Raji (cell line): ENCODE measurements around the gene ZNF576.

Source experiments
- POLR2A ChIP-seq: IDR thresholded peaks from 2 replicates; pipeline ENCODE4 v1.6.1; 2011; ENCODE audit warnings: low read depth, low read length, control low read depth; ENCODE audit not compliant: insufficient read depth

ZNF576 gene

DNA sequence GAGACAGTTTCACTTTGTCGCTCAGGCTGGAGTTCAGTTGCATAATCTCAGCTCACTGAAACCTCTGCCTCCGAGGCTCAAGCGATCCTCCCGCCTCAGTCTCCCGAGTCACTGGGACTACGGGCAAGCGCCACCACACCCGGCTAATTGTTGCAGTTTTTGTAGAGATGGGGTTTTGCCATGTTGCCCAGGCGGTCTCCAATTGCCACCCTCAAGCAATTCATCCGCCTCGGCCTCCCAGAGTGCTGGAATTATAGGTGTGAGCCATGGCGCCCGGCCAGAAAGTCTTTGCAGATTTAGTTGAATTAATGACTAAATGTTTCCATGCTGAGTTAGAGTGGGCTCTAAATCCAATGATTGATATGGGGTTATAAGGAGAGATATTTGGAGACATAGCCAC, 47.8 kb downstream of the ZNF576 start:
- no peak for TF ChIP-seq POLR2A

GRCh38 chr19:43648633-43649032, 52.2 kb downstream of the ZNF576 start:
- TF ChIP-seq POLR2A = no peak

DNA sequence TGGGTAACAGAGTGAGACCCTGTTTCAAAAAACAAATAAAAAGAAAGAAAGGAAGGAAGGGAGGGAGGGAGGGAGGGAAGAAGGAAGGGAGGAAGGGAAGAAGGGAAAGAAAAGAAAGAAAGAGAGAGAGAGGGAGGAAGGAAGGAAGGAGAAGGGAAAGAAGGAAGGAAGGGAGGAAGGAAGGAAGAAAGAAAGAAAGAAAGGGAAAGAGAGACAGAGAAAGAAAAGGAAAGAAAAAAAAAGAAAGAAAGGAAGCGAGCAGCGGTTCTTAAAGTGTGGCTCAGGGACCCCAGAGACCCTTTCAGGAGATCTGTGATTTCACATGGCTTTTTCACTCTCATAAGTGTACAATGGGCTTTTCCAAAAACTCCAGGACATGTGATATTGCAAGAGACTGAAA, 53.1 kb downstream of the ZNF576 start:
- TF ChIP-seq POLR2A = no peak
